NCI-H1930 (cell line): ENCODE measurements around the gene HES6.
A peak's percentile ranks its signal among the peaks of the same experiment; 100 is the strongest.

Experiments used
- DNase-seq, 2 experiments: peaks; one replicate each; lab custom pipeline; 2025; lab: John Stamatoyannopoulos, UW

HES6 gene

DNA sequence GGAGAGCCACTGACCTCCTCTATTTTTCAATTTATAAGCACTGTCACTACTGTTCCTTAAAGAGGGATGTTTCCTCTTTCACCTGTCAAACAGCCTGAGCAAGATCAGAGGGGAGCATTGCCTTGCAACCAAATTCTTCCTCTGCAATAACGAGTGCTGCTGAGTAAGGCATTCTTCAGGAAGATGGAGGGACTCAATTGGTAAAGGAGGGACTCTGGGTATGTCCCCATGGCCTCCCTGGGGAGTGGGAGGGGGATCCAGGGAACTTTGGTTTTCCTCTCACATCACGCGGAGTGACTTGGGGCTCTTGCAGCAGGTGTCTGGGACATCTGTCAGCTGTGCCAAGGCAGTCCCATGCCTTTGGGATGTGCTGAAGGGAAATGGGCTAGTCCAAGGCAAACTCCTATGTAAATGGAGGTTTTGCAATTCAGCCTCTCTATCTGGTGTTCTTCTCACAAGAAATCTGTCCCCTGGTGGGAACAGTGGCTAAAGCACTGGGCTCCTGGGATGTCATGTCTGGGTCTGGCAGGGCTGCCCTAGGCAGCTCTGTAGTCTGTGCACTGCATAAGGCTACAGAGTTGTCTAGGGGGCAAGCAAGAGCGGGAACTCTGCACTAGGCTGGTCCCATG lies 14.4 kb upstream of the HES6 start:
- DNase-seq, result no peak

- no peak for DNase-seq
Measured at GRCh38 chr2:238252766-238253630, 13.2 kb upstream of the HES6 start.

DNA sequence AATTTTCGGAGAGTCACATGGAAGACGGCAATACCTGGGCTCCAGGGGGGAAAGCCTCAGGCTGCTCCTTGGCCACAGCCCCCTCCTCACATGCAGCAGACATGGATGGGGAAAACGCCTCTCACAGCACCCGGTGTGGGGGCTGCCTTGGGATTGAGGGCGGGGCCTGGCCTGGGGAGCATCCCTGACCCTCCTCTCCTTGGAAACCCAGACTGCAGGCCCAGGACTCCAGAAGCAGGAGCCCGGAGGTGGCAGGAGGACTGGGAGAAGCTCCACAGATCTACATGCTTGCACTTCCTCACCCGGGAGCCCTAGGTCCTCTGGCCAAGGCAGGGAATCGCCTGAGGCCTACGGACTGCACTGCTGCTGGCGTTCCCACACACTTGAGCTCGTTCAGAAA lies 12.1 kb upstream of the HES6 start:
- no peak for DNase-seq

- DNase-seq, result no peak
Measured at GRCh38 chr2:238251331-238251730, 11.5 kb upstream of the HES6 start.

GRCh38 chr2:238250896-238251295 lies 11.1 kb upstream of the HES6 start:
- no peak for DNase-seq

- no peak for DNase-seq
Measured at GRCh38 chr2:238247841-238248453, 8.1 kb upstream of the HES6 start.

DNA sequence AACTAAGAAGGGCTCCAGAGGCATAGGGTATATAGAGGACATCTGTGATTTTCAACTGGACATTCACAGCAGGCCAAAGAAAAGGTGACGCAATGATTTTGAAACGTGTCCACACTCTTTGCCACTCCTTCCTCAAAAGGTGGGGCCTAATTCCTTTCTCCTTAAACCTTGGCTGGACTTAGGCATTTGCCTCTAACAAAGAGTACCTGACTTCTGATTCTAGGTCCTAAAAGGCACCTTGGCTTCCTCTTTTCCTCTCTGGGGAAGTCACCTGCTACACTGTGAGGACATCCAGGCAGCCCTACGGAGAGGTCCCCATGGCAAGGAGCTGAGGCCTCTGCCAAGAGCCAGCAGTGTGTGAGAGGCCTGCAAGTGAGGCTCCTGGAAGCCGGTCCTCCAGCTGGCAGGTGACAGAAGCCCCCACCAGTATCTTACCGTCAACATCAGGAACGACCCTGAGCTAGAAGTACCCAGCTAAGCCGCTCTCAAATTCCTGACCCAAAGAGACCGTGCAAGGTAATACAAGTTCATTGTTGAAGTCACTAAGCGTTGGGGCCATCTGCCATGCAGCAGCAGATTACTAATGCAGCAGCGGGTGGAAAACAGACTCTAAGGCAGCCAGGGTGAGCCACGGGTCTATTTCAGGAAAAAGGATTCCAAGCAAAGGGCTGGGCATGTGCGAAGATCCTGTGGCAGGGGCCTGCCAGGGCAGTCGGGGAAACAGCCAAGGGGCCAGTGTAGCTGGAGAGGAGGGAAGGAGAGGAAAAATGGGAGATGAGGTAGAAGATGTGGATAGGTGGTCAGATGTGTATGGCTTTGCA lies 7.4 kb upstream of the HES6 start:
- DNase-seq, result no peak

DNA sequence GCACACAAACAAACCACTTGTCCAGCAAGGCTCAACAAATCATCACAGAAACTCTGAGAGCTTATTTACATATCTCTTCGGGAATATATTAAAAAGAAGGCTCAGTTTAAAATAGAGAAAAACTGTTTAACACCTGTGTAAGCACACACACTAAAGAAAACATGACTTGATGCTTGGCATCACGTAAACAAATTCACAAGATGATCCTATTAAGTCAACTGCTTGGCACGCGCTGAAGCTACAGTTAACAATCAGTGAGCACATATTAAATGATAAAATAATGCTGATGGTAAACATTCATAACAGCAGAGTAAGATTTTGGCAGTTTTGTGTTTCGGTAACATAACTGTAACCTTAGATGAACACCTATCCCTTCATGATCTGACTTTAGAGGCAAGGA lies 4.3 kb upstream of the HES6 start:
- peak in 1 of 2 experiments; percentile 65 for DNase-seq

DNA sequence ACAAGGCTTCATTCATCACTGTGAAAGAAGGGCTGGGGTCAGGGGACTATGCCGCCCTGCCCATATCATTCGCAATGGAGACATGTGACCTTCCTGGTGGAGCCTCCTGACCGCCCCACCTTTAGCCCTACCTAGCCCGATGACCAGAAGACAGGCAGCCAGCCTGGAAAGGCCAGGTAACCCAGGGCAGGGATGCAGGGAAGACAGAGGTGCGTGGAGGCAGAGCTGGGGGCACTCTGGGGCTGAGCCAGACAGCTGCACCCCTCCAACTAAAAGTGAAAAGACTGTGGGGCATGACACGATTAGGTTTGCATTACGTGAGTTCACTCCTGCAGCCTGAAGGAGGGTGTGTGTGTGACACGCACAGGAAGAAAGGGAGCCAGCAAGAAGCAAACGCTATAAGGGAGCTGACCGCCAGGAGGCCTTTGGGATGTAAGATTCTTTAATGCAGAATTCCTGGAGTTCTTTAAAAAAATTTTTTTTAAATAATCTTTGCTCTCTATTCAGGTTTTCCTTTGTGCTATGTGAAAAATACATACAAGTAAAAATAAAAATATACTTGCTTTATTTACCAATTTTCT lies 3.7 kb upstream of the HES6 start:
- no peak for DNase-seq

GRCh38 chr2:238242731-238243495 lies 3.1 kb upstream of the HES6 start:
- DNase-seq, result peak; percentile 37 to 50

GRCh38 chr2:238241970-238242369 lies 2.1 kb upstream of the HES6 start:
- DNase-seq, result no peak

GRCh38 chr2:238240757-238241711 lies 1.2 kb upstream of the HES6 start:
- peak; percentile 86 to 91 for DNase-seq

DNA sequence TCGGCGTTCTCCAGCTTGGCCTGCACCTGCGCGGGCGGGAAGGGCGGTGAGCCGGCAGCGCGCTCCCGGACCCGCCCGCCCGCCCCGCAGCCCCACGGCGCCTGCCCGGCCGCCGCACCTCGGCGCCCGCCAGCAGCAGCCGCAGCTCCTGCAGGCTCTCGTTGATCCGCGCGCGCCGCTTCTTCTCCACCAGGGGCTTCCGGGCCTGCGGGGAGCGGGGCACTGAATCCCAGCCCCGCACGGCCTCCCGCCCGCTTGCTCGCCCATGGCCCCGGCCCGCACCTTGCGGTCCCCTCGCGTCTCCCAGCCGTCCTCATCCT lies 335 bp downstream of the HES6 start:
- DNase-seq, result no peak

DNA sequence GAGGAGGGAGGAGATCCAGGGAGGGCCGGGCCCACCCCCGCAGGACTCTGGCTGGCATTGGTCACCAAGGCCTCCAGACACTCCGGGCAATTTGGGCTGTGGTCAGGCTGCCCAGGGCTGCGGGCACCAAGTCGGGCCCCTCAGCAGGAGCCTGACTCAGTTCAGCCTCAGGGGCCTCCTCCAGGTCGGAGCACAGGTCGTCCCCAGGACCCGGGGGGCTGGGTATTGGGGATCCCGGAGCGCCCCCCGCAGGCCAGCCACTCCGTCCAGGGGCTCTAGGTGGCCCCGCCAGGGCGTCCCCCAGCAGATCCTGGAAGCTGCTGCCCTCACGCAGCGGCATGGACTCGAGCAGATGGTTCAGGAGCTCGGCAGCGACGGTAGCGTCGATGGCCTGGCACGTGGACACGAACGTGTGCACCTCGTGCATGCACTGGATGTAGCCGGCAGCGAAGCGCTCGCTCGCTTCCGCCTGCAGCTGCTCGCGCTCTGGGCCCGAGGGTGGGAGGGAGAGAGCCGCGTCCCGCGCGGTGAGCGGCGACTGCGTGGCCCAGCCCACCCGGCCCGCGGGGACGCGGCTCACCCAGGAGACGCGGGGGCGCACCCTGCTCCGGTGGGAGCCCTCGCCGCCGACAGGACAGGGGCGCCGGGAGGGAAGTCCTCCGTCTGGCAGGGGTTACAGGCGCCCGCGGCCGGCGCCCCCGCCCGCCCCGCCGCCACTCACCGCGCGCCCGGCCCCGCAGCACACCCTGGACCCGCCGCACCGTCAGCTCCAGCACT lies 884 bp downstream of the HES6 start:
- peak in 1 of 2 experiments; percentile 30 for DNase-seq

DNA sequence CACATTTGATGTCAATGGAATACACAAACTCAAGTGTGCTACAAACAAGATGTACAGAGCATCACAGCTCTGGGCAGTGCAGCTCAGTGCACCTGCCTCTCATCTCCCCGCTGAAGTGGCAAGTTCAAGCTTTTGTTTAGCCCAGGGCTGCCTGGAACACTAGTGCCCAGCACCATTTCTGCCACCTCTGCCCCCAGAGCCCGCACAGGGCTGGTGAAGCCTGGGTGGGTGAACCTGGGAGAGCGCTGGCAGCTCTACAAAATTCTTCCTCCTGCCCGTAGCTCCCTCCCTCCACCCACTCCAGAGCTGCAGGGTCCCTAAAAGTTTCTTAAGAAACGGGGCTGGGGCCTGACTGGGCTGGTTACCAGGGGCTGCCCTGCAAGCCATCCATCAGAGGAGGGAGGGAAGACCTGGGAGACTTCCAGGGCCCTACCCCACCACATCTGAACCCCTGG lies 1.5 kb downstream of the HES6 start:
- DNase-seq, result no peak

- DNase-seq, result no peak
Measured at GRCh38 chr2:238237431-238238135, 2.3 kb downstream of the HES6 start.

GRCh38 chr2:238236571-238236970 lies 3.3 kb downstream of the HES6 start:
- no peak for DNase-seq

- no peak for DNase-seq
Measured at GRCh38 chr2:238235856-238236255, 4.0 kb downstream of the HES6 start.

DNA sequence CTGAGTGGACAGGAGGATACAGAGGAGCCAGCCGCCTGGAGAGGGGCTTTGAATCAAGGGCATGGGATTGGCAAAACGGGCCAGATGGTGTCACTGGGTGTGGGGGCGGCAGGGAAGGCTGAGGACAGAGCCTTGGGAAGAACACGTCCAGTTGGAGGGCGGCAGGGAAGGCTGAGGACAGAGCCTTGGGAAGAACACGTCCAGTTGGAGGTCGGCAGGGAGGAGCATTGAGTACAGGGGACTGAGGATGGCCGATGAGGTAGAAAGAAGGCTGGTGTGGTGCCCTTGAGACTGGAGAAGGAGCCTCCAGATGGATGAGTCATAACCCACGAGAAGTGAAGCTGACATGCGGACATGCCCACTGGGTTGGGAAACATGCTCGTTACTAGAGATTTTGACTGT lies 4.5 kb downstream of the HES6 start:
- DNase-seq, result no peak
